EL (cell line): ENCODE measurements around the gene AURKB.
A peak's percentile ranks its signal among the peaks of the same experiment; 100 is the strongest.

Experiments
- DNase-seq: peaks from one replicate; pipeline ENCODE4 v3.0.0-alpha.2; 2016

The AURKB gene

GRCh38 chr17:8160741-8161221, 49.6 kb downstream of the AURKB start:
- DNase-seq: no peak

- no peak for DNase-seq
Measured at GRCh38 chr17:8160224-8160577, 50.2 kb downstream of the AURKB start.

GRCh38 chr17:8159459-8160223, 50.7 kb downstream of the AURKB start:
- no peak for DNase-seq

- DNase-seq: no peak
Measured at GRCh38 chr17:8159032-8159400, 51.4 kb downstream of the AURKB start.

- DNase-seq: peak; percentile 87
Measured at GRCh38 chr17:8158267-8159031, 51.9 kb downstream of the AURKB start.

- peak; percentile 100 for DNase-seq
Measured at GRCh38 chr17:8156246-8156992, 54.0 kb downstream of the AURKB start.

GRCh38 chr17:8155996-8156245, 54.5 kb downstream of the AURKB start:
- no peak for DNase-seq

GRCh38 chr17:8155231-8155995, 55.0 kb downstream of the AURKB start:
- DNase-seq: no peak
